Measurements from ENCODE around the gene RPL36A. TPM values are rescaled to one million over a fixed set of nuclear protein-coding genes. Genes with fewer than 3 reads are reported as not detected.

Gene RPL36A
- total and polyA plus RNA-seq, 10 of the 15 experiments (the other 5 are each of a cell fraction or from before 2014, with no cell fraction given) = 425 to 4,528 (median 3,270) TPM

GRCh38 chrX:101383679-101384205, 7.1 kb upstream of the RPL36A start:
- Histone ChIP-seq H3K79me2 (ENCODE audit: control insufficient read depth, insufficient read depth, low read length) (peaks cover 48% of the 10 kb centered on the region), H3K4me1 (ENCODE audit: control insufficient read depth, insufficient read depth, low read length) (no peaks in the 10 kb centered on the region), H3K36me3 (ENCODE audit: control insufficient read depth in 2 of 2, insufficient read depth in 2 of 2, low read length in 1 of 2) (no peaks in the 10 kb centered on the region; a peak in 1 of 4 replicates), H4K20me1 (ENCODE audit: control insufficient read depth, insufficient read depth) (no peaks in the 10 kb centered on the region), H3K9ac (ENCODE audit: control insufficient read depth, insufficient read depth, low read length) (peak overlapping the region; percentile 48), H3K4me2 (ENCODE audit: control insufficient read depth, insufficient read depth) (peak overlapping the region; percentile 62), H3K4me3 (peak overlapping the region; percentile 71), H3K9me3 (replicated peaks; ENCODE audit: control insufficient read depth, insufficient read depth, low read length) (no peaks in the 10 kb centered on the region), H2AFZ (ENCODE audit: control insufficient read depth, low read depth, low read length) (peak overlapping the region; percentile 10; the same call in 1 of the 2 replicates), H3K27me3 (replicated peaks in 1 of 2; ENCODE audit: control insufficient read depth in 2 of 2, insufficient read depth in 2 of 2, low read length in 1 of 2) (no peaks in the 10 kb centered on the region), H3K27ac (ENCODE audit: control insufficient read depth, insufficient read depth) (peak overlapping the region; percentile 70)
- POLR2A ChIA-PET = interaction anchor here (0.6 to 1.9 kb wide), 9 partner anchors 9 to 148 kb away, joined by 3 to 6 read pairs (median 4); partner anchors contain the start of genes GLA, HNRNPH2 and TIMM8A
- 9% methylated on average over 4 of the region's 4 CpGs for WGBS (ENCODE audit: insufficient coverage, insufficient replicate concordance, low lambda C conversion rate, missing lambda C conversion rate)
- ATAC-seq (peak; percentile 75), DNase-seq (ENCODE audit: low read depth, low spot score) (peak; percentile 60), FAIRE-seq (peak; percentile 72)
- CTCF ChIA-PET = interaction anchor here (0.6 to 1.2 kb wide), 9 partner anchors 8 to 96 kb away, joined by 3 to 6 read pairs (median 3); no protein-coding TSS in a partner anchor
- no TSS peak for BruUV-seq (replicated peaks)
- RAD21 ChIA-PET (ENCODE audit: unreplicated experiment) = interaction anchor here (0.6 to 1.9 kb wide), 6 partner anchors 12 to 35 kb away, joined by 3 to 11 read pairs (median 4); partner anchors contain the start of gene TIMM8A
- intact Hi-C loops (cut with micrococcal nuclease; ENCODE audit: unreplicated experiment) (no loop called here), in situ Hi-C loops (cut with MboI) (no loop called here)
- SMC1A ChIA-PET (ENCODE audit: uncharacterized antibody, unreplicated experiment) = interaction anchor here (0.8 to 1.5 kb wide), 7 partner anchors 9 to 35 kb away, joined by 3 to 6 read pairs (median 4); partner anchors contain the start of gene TIMM8A
- peak; percentile 13; the same call in 1 of the 2 replicates for TF ChIP-seq USF2 (IDR thresholded peaks at IDR 0.05; ENCODE audit: borderline replicate concordance, low read depth, low read length)
- peak; percentile 66; the same call in 1 of the 2 replicates for TF ChIP-seq NFYB (IDR thresholded peaks at IDR 0.05; ENCODE audit: insufficient read depth, low read depth, low read length)
- peak; percentile 18; the same call in 1 of the 2 replicates for TF ChIP-seq ATF7 (IDR thresholded peaks at IDR 0.05; ENCODE audit: low read depth)
- peak; percentile 72 for TF ChIP-seq RAD51 (IDR thresholded peaks at IDR 0.05)
- TF ChIP-seq ZNF217 (IDR thresholded peaks at IDR 0.05) = no peak
- TF ChIP-seq POU2F2 (IDR thresholded peaks at IDR 0.05; ENCODE audit: borderline replicate concordance, low read depth, low read length) = peak; percentile 86; the same call in 1 of the 3 replicates
- TF ChIP-seq USF1 (IDR thresholded peaks at IDR 0.05; ENCODE audit: borderline replicate concordance, extremely low read length, insufficient read depth, low read depth, low read length) = peak; percentile 17
- TF ChIP-seq RB1 (IDR thresholded peaks at IDR 0.05; ENCODE audit: borderline replicate concordance) = no peak
- TF ChIP-seq IKZF2 (IDR thresholded peaks at IDR 0.05) = 0 out of 4 replicates have a peak, but pooled peaks of 1 of the 2 experiments have one; percentile 22
- TF ChIP-seq SUZ12 (IDR thresholded peaks at IDR 0.05; ENCODE audit: unreplicated experiment) = no peak
- peak; percentile 27; the same call in 1 of the 2 replicates for TF ChIP-seq TAF1 (IDR thresholded peaks at IDR 0.05; ENCODE audit: borderline replicate concordance, low read depth, low read length)
- TF ChIP-seq BHLHE40 (IDR thresholded peaks at IDR 0.05; ENCODE audit: borderline replicate concordance in 1 of 2, low read depth in 2 of 2, low read length in 1 of 2) = peak; percentile 72 to 78; a peak in 2 of 4 replicates

Data from GM12878 (cell line).